ENCODE data around the gene TERF2IP. TPM values are rescaled to one million over a fixed set of nuclear protein-coding genes. Genes with fewer than 3 reads are reported as not detected.

TERF2IP gene
- total RNA-seq, 1 experiment from 2014 or later, result 27.1 TPM

DNA sequence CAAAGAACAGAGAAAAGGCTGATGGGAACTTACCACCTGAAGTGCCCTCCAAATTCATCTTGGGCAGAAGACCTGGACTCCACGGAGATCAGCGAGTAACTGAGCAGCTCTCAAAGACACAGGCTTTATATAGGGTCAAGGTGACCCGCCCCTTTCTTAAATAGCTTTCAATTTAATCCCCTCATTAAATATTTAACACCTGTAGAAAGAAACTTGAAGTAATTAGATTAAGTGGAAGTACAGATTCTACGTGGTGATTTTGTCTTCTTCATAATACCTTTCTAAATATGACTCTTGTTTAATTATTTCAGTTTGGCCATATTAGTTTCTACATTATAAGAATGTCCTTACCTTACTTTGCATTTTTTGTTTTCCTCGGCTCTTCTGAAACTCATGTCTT lies 53.8 kb downstream of the TERF2IP start, which contains the start of gene DUXB:
Gene DUXB (minus strand): TSS at position 101 of the 400 bp plus-strand sequence. CDS start 43 bp downstream, at position 58.
- Mint-ChIP-seq H3K9me3 (ENCODE audit: unreplicated experiment) (no peaks in the 10 kb centered on the region), H3K27ac (ENCODE audit: unreplicated experiment) (no peak within 1 kb of the TSS), H3K4me3 (ENCODE audit: unreplicated experiment) (no peak within 1 kb of the TSS), H3K27me3 (ENCODE audit: insufficient read depth, unreplicated experiment) (no peaks in the 10 kb centered on the region), H3K4me1 (ENCODE audit: low read depth, unreplicated experiment) (no peaks in the 10 kb centered on the region), H3K36me3 (ENCODE audit: insufficient read depth, unreplicated experiment) (no peaks in the 10 kb centered on the region)
- no peak for DNase-seq
- Histone ChIP-seq H3K4me1 (no peaks in the 10 kb centered on the region), H3K4me3 (ENCODE audit: low read depth, low read length) (no peak within 1 kb of the TSS), H3K27me3 (replicated peaks; ENCODE audit: control insufficient read depth, insufficient read depth, low read length) (no peaks in the 10 kb centered on the region), H3K36me3 (ENCODE audit: control insufficient read depth, insufficient read depth, low read length) (no peaks in the 10 kb centered on the region), H3K9me3 (0 out of 2 replicates have a peak, but pooled peaks cover 3% of the 10 kb centered on the region)
- POLR2A ChIA-PET, result no interaction called here
- TF ChIP-seq CTCF (IDR thresholded peaks at IDR 0.05; ENCODE audit: insufficient read depth in 1 of 2, low read depth in 1 of 2, low read length in 1 of 2, severe bottlenecking in 1 of 2, unreplicated experiment in 1 of 2), result no peak
- intact Hi-C loops (cut with micrococcal nuclease; ENCODE audit: unreplicated experiment), result no loop called here
- CTCF ChIA-PET, result no interaction called here
- no TSS peak for BruUV-seq (replicated peaks)

GRCh38 chr16:75702242-75702641 lies 54.7 kb downstream of the TERF2IP start:
- no peaks in the 10 kb centered on the region for H3K27me3 ChIP-seq (replicated peaks; ENCODE audit: control insufficient read depth, insufficient read depth, low read length)
- Mint-ChIP-seq H3K9me3 (ENCODE audit: unreplicated experiment) (no peaks in the 10 kb centered on the region), H3K36me3 (ENCODE audit: insufficient read depth, unreplicated experiment) (no peaks in the 10 kb centered on the region), H3K4me3 (ENCODE audit: unreplicated experiment) (no peak overlapping the region), H3K27ac (ENCODE audit: unreplicated experiment) (no peak overlapping the region), H3K4me1 (ENCODE audit: low read depth, unreplicated experiment) (no peaks in the 10 kb centered on the region), H3K27me3 (ENCODE audit: insufficient read depth, unreplicated experiment) (peaks cover 5% of the 10 kb centered on the region)
- no peaks in the 10 kb centered on the region for H3K4me1 ChIP-seq
- ChIA-PET CTCF (no interaction called here), POLR2A (no interaction called here)
- no peak for TF ChIP-seq CTCF (IDR thresholded peaks at IDR 0.05; ENCODE audit: insufficient read depth in 1 of 2, low read depth in 1 of 2, low read length in 1 of 2, severe bottlenecking in 1 of 2, unreplicated experiment in 1 of 2)
- intact Hi-C loops (cut with micrococcal nuclease; ENCODE audit: unreplicated experiment), result no loop called here
- 0 out of 2 replicates have a peak, but pooled peaks cover 3% of the 10 kb centered on the region for H3K9me3 ChIP-seq
- DNase-seq, result peak in 1 of 2 experiments; percentile 16
- no peaks in the 10 kb centered on the region for H3K36me3 ChIP-seq (ENCODE audit: control insufficient read depth, insufficient read depth, low read length)
- H3K4me3 ChIP-seq (ENCODE audit: low read depth, low read length), result no peak overlapping the region
- no TSS peak for BruUV-seq (replicated peaks)

- no peaks in the 10 kb centered on the region for H3K27me3 ChIP-seq (replicated peaks; ENCODE audit: control insufficient read depth, insufficient read depth, low read length)
- no peaks in the 10 kb centered on the region for H3K4me1 Mint-ChIP-seq (ENCODE audit: low read depth, unreplicated experiment)
- no peak overlapping the region for H3K4me3 ChIP-seq (ENCODE audit: low read depth, low read length)
- no TSS peak for BruUV-seq (replicated peaks)
- H3K27me3 Mint-ChIP-seq (ENCODE audit: insufficient read depth, unreplicated experiment), result peaks cover 6% of the 10 kb centered on the region
- DNase-seq, result no peak
- H3K4me3 Mint-ChIP-seq (ENCODE audit: unreplicated experiment), result no peak overlapping the region
- intact Hi-C loops (cut with micrococcal nuclease; ENCODE audit: unreplicated experiment), result no loop called here
- H3K36me3 Mint-ChIP-seq (ENCODE audit: insufficient read depth, unreplicated experiment), result no peaks in the 10 kb centered on the region
- no peak overlapping the region for H3K27ac Mint-ChIP-seq (ENCODE audit: unreplicated experiment)
- no peak for TF ChIP-seq CTCF (IDR thresholded peaks at IDR 0.05; ENCODE audit: insufficient read depth in 1 of 2, low read depth in 1 of 2, low read length in 1 of 2, severe bottlenecking in 1 of 2, unreplicated experiment in 1 of 2)
- no peaks in the 10 kb centered on the region for H3K4me1 ChIP-seq
- ChIA-PET POLR2A (no interaction called here), CTCF (no interaction called here)
- no peaks in the 10 kb centered on the region for H3K9me3 Mint-ChIP-seq (ENCODE audit: unreplicated experiment)
- 0 out of 2 replicates have a peak, but pooled peaks cover 3% of the 10 kb centered on the region for H3K9me3 ChIP-seq
- H3K36me3 ChIP-seq (ENCODE audit: control insufficient read depth, insufficient read depth, low read length), result no peaks in the 10 kb centered on the region
Measured at GRCh38 chr16:75703306-75703705, 55.7 kb downstream of the TERF2IP start.

Other genes with a start within 250 kb of the TERF2IP start
- gene CFDP1, start 214.3 kb upstream of the TERF2IP start, total RNA-seq (2022), result 71.6 and 77.6 TPM in 2 replicates
- gene TMEM170A, start 183.1 kb upstream of the TERF2IP start, total RNA-seq (2022), result 57.4 and 63.6 TPM in 2 replicates
- 1.1 and 1.3 TPM in 2 replicates for gene CHST6, start 152.3 kb upstream of the TERF2IP start, total RNA-seq (2022)
- 0.11 TPM in 1 of 2 replicates, not detected in the other for gene CHST5, start 111.7 kb upstream of the TERF2IP start, total RNA-seq (2022)
- gene TMEM231, start 91.5 kb upstream of the TERF2IP start, total RNA-seq (2022), result 5.2 and 6.6 TPM in 2 replicates
- gene GABARAPL2, start 81.4 kb upstream of the TERF2IP start, total RNA-seq (2022), result 82.6 and 88.2 TPM in 2 replicates
- 70.1 and 71.3 TPM in 2 replicates for gene ADAT1, start 24.5 kb upstream of the TERF2IP start, total RNA-seq (2022)
- 244 and 245 TPM in 2 replicates for gene KARS1, start 108 bp upstream of the TERF2IP start, total RNA-seq (2022)
- not detected in 2 replicates for gene CPHXL2, start 29.2 kb downstream of the TERF2IP start, total RNA-seq (2022)
- gene DUXB, start 53.7 kb downstream of the TERF2IP start, total RNA-seq (2022), result not detected in 2 replicates
- not detected in 2 replicates for gene CPHXL, start 78.7 kb downstream of the TERF2IP start, total RNA-seq (2022)